Glomerular endothelial cell (primary cell): ENCODE results near the gene RCAN2. TPM values are rescaled to one million over a fixed set of nuclear protein-coding genes. Genes with fewer than 3 reads are reported as not detected.
"Not testable (repeated sequence)": the region's sequence is repeated elsewhere in the genome, so short reads cannot be mapped to it uniquely, and the experiment has no call there.

Experiments
- DNase-seq: peaks from one replicate; pipeline ENCODE4 v3.0.0-alpha.2; 2011; ENCODE audit warnings: low read depth, low spot score; ENCODE audit errors: extremely low read depth
- total RNA-seq: library from RNA; depleted of rRNA; stranded (reverse); fragments of >200 nt; gene quantifications from 2 replicates; pipeline ENCODE4 v1.2.3, GENCODE V29; 2015

RCAN2 gene
- total RNA-seq, 1 donor from 2014 or later, result 5.7 TPM

GRCh38 chr6:46390153-46390876 lies 100.9 kb downstream of the RCAN2 start:
- no peak for DNase-seq

GRCh38 chr6:46387728-46388127 lies 103.5 kb downstream of the RCAN2 start:
- not testable (repeated sequence) for DNase-seq

- DNase-seq, result no peak
These were observed 109.7 kb downstream of the RCAN2 start for GRCh38 chr6:46381579-46381978.

- no peak for DNase-seq
These were observed 110.2 kb downstream of the RCAN2 start for GRCh38 chr6:46381057-46381456.

- DNase-seq, result no peak
These were observed 111.0 kb downstream of the RCAN2 start for GRCh38 chr6:46380152-46380807.

GRCh38 chr6:46378882-46379416 lies 112.3 kb downstream of the RCAN2 start:
- DNase-seq, result no peak

- no peak for DNase-seq
These were observed 112.9 kb downstream of the RCAN2 start for GRCh38 chr6:46378161-46378881.

GRCh38 chr6:46377209-46377608 lies 114.0 kb downstream of the RCAN2 start:
- DNase-seq, result no peak

- no peak for DNase-seq
These were observed 114.6 kb downstream of the RCAN2 start for GRCh38 chr6:46376562-46377061.

GRCh38 chr6:46370622-46371021 lies 120.6 kb downstream of the RCAN2 start:
- DNase-seq, result no peak

GRCh38 chr6:46368169-46368536 lies 123.1 kb downstream of the RCAN2 start:
- no peak for DNase-seq

GRCh38 chr6:46367354-46368168 lies 123.7 kb downstream of the RCAN2 start:
- DNase-seq, result no peak

GRCh38 chr6:46366190-46366900 lies 124.9 kb downstream of the RCAN2 start:
- no peak for DNase-seq

GRCh38 chr6:46357591-46357990 lies 133.7 kb downstream of the RCAN2 start:
- DNase-seq, result no peak

GRCh38 chr6:46356543-46356942 lies 134.7 kb downstream of the RCAN2 start:
- no peak for DNase-seq

- no peak for DNase-seq
These were observed 137.7 kb downstream of the RCAN2 start for GRCh38 chr6:46353528-46353927.

- no peak for DNase-seq
These were observed 138.5 kb downstream of the RCAN2 start for GRCh38 chr6:46352541-46353268.

- no peak for DNase-seq
These were observed 140.5 kb downstream of the RCAN2 start for GRCh38 chr6:46350714-46351113.

- no peak for DNase-seq
These were observed 143.6 kb downstream of the RCAN2 start for GRCh38 chr6:46347669-46348068.
